ENCODE results near the gene HDAC7.

- TF ChIP-seq POLR2AphosphoS5 (IDR thresholded peaks at IDR 0.05) (no peak), POLR2A (IDR thresholded peaks at IDR 0.05) (no peak), CTCF (IDR thresholded peaks at IDR 0.05) (no peak), EP300 (IDR thresholded peaks at IDR 0.05) (no peak)
Measured at GRCh38 chr12:47783024-47783755, 36.5 kb downstream of the HDAC7 start.
